ENCODE measurements around the gene KLHL36.
"Not testable (repeated sequence)": the region's sequence is repeated elsewhere in the genome, so short reads cannot be mapped to it uniquely, and the experiment has no call there.

KLHL36 gene

GRCh38 chr16:84673561-84673960 is 25.2 kb downstream of the KLHL36 start:
- DNase-seq (ENCODE audit: low read depth), result no peak

GRCh38 chr16:84675423-84675822 is 27.1 kb downstream of the KLHL36 start:
- DNase-seq (ENCODE audit: low read depth), result no peak

- DNase-seq (ENCODE audit: low read depth), result no peak
Observed at GRCh38 chr16:84675884-84676283, 27.6 kb downstream of the KLHL36 start.

- DNase-seq (ENCODE audit: low read depth), result no peak
Observed at GRCh38 chr16:84677017-84677803, 28.9 kb downstream of the KLHL36 start.

GRCh38 chr16:84677849-84678248 is 29.5 kb downstream of the KLHL36 start:
- DNase-seq (ENCODE audit: low read depth), result no peak

- no peak for DNase-seq (ENCODE audit: low read depth)
Observed at GRCh38 chr16:84678541-84678940, 30.2 kb downstream of the KLHL36 start.

- DNase-seq (ENCODE audit: low read depth), result no peak
Observed at GRCh38 chr16:84680165-84680842, 32.0 kb downstream of the KLHL36 start.

- DNase-seq (ENCODE audit: low read depth), result no peak
Observed at GRCh38 chr16:84680843-84681629, 32.7 kb downstream of the KLHL36 start.

GRCh38 chr16:84683691-84684591 is 35.6 kb downstream of the KLHL36 start:
- no peak for DNase-seq (ENCODE audit: low read depth)

GRCh38 chr16:84684592-84684965 is 36.3 kb downstream of the KLHL36 start:
- no peak for DNase-seq (ENCODE audit: low read depth)

GRCh38 chr16:84685210-84685609 is 36.9 kb downstream of the KLHL36 start:
- no peak for DNase-seq (ENCODE audit: low read depth)

GRCh38 chr16:84686707-84687298 is 38.5 kb downstream of the KLHL36 start:
- DNase-seq (ENCODE audit: low read depth), result no peak

GRCh38 chr16:84687715-84688114 is 39.4 kb downstream of the KLHL36 start:
- no peak for DNase-seq (ENCODE audit: low read depth)

- DNase-seq (ENCODE audit: low read depth), result not testable (repeated sequence)
Observed at GRCh38 chr16:84688163-84688562, 39.9 kb downstream of the KLHL36 start.

GRCh38 chr16:84689111-84689510 is 40.8 kb downstream of the KLHL36 start:
- no peak for DNase-seq (ENCODE audit: low read depth)

- no peak for DNase-seq (ENCODE audit: low read depth)
Observed at GRCh38 chr16:84690088-84690819, 41.9 kb downstream of the KLHL36 start.

- no peak for DNase-seq (ENCODE audit: low read depth)
Observed at GRCh38 chr16:84692451-84693214, 44.3 kb downstream of the KLHL36 start.

- DNase-seq (ENCODE audit: low read depth), result not testable (repeated sequence)
Observed at GRCh38 chr16:84693869-84694268, 45.6 kb downstream of the KLHL36 start.

GRCh38 chr16:84694980-84695379 is 46.7 kb downstream of the KLHL36 start:
- no peak for DNase-seq (ENCODE audit: low read depth)

Measured in stimulated activated CD8-positive, alpha-beta memory T cell treated with anti-CD3 and anti-CD28 coated beads, Interleukin-15, amount 100 ng/mL, for 24 hours (primary cell).